Ectodermal cell (in vitro differentiated cells): ENCODE results near the gene VKORC1L1.

ENCODE experiments used
- H3K27ac ChIP-seq: 2 replicates; pipeline ENCODE4 v1.7.0; 2013; ENCODE audit warnings: mild to moderate bottlenecking, low read depth, low read length; ENCODE audit not compliant: insufficient read depth, poor library complexity, severe bottlenecking
- H3K27me3 ChIP-seq: 2 replicates; pipeline ENCODE4 v1.7.0; 2013; ENCODE audit warnings: mild to moderate bottlenecking, low read length; ENCODE audit not compliant: insufficient read depth, control insufficient read depth, poor library complexity, severe bottlenecking
- H3K36me3 ChIP-seq: one replicate; pipeline ENCODE4 v1.7.0; 2013; ENCODE audit warnings: low read length; ENCODE audit not compliant: control insufficient read depth, insufficient read depth
- H3K4me1 ChIP-seq: one replicate; pipeline ENCODE4 v1.7.0; 2013; ENCODE audit warnings: low read length; ENCODE audit not compliant: control insufficient read depth, insufficient read depth
- H3K4me3 ChIP-seq: 2 replicates; pipeline ENCODE4 v1.7.0; 2013; ENCODE audit warnings: low read depth, low read length, control low read depth; ENCODE audit not compliant: insufficient read depth
- H3K9me3 ChIP-seq: 2 replicates; pipeline ENCODE4 v1.7.0; 2013; ENCODE audit warnings: mild to moderate bottlenecking, low read length, moderate library complexity; ENCODE audit not compliant: control insufficient read depth
- WGBS, 2 experiments: methylation state at CpG; one replicate each; pipeline ENCODE4 v1.1.7; 2013; ENCODE audit warnings: missing lambda C conversion rate in 2 of 2; 5-methylcytosine and 5-hydroxymethylcytosine counted together

VKORC1L1 gene

DNA sequence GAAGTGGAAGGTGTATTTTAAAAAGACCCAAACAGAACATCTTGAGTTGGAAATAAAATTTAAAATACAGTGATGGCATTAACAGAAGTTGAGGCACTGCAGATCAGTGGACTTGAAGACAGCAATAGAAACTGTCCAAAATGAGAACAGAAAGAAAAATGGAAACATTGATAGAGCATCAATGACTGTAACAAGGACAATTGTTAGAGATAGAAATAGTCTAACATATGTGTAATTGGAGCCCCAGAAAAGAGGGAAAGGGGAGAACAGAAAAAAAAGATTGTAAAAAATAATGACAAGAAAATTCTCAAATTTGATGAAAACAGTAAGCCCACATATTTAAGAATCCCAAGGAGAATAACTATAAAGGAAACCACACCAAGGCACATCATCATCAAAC lies 29.4 kb downstream of the VKORC1L1 start:
- H3K9me3 ChIP-seq = no peaks in the 10 kb centered on the region
- H3K27me3 ChIP-seq = no peaks in the 10 kb centered on the region
- H3K36me3 ChIP-seq = no peaks in the 10 kb centered on the region
- H3K4me1 ChIP-seq = no peaks in the 10 kb centered on the region
- no peak overlapping the region for H3K4me3 ChIP-seq
- no peak overlapping the region for H3K27ac ChIP-seq

DNA sequence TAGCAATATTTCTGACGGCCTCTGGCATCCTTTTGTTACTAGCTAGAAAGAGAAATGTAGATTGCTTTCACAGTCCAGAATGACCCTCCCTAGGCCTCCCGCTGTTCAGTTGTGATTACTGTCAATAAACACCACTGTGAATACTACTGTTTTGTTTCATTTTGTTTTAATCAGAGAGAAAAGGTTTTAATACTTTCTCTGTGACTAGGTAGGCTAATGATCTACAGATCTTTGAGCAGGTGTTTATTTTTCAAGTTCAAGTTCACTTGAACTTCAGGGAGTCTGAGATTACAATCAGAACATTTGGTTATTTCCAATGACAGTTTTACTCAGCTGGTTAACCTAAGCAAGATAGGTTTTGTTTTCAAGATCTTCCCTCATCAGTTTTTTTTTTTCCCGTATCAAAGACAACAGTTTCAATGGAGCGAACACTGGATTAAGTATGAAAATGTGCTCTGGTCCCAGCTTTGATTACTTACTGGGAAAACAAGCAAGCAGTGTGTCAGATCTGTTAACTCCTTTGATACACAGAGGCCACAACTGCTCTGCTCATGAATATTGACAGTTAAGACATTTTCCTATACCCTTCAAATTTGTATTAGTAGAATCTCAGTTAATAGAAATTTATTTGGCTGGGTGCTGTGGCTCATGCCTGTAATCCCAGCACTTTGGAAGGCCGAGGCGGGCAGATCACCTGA lies 34.8 kb downstream of the VKORC1L1 start:
- Histone ChIP-seq H3K27ac (no peak overlapping the region), H3K4me3 (no peak overlapping the region), H3K4me1 (no peaks in the 10 kb centered on the region), H3K36me3 (no peaks in the 10 kb centered on the region), H3K27me3 (no peaks in the 10 kb centered on the region), H3K9me3 (no peaks in the 10 kb centered on the region)
- 76 to 82% methylated on average over 5 to 6 of the region's 6 CpGs for WGBS, 2 experiments

DNA sequence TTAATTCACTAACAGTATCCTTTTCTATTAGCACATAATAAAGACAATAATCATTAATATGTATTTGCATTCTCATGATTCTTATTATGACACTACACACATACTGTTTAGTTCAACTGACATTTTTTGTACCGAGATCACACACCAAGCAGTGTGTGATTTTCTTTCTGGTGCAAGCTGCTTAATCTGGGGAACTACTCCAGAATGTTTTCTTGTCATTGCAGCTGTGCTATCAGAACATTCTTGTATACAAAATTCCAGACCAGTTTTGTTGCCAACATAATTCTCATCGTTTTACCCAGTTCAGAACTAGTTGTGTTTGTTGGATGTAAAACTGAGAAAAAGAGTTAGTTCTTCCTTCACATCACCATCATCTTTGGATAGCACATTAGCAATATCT lies 37.4 kb downstream of the VKORC1L1 start:
- Histone ChIP-seq H3K4me3 (no peak overlapping the region), H3K4me1 (no peaks in the 10 kb centered on the region), H3K9me3 (no peaks in the 10 kb centered on the region), H3K27ac (no peak overlapping the region), H3K36me3 (no peaks in the 10 kb centered on the region), H3K27me3 (no peaks in the 10 kb centered on the region)
- WGBS, 2 experiments = 80 to 100% methylated on average over 1 to 2 of the region's 2 CpGs

DNA sequence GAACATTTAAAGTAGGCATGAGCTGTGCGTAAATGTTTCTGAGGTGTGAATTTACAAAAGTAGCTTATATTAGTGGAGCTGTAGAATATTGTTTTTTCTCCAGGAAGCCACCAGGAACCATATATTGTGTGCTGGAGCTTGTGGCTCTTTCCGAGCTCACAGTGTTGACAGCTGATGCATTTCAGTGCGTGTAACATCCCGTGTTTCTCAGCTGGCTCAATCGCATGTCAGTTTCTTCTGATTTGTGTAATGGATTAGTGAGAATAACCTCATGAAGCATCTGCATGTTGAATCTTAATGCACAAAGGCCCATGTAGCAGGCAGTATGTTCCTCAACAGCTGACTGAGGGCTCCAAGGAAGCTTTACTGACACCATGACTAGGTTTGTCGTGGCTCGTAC lies 39.4 kb downstream of the VKORC1L1 start:
- H3K27ac ChIP-seq = no peak overlapping the region
- no peaks in the 10 kb centered on the region for H3K9me3 ChIP-seq
- no peaks in the 10 kb centered on the region for H3K4me1 ChIP-seq
- no peaks in the 10 kb centered on the region for H3K27me3 ChIP-seq
- H3K4me3 ChIP-seq = no peak overlapping the region
- 91 to 98% methylated on average over 7 of the region's 7 CpGs for WGBS, 2 experiments
- H3K36me3 ChIP-seq = no peaks in the 10 kb centered on the region

DNA sequence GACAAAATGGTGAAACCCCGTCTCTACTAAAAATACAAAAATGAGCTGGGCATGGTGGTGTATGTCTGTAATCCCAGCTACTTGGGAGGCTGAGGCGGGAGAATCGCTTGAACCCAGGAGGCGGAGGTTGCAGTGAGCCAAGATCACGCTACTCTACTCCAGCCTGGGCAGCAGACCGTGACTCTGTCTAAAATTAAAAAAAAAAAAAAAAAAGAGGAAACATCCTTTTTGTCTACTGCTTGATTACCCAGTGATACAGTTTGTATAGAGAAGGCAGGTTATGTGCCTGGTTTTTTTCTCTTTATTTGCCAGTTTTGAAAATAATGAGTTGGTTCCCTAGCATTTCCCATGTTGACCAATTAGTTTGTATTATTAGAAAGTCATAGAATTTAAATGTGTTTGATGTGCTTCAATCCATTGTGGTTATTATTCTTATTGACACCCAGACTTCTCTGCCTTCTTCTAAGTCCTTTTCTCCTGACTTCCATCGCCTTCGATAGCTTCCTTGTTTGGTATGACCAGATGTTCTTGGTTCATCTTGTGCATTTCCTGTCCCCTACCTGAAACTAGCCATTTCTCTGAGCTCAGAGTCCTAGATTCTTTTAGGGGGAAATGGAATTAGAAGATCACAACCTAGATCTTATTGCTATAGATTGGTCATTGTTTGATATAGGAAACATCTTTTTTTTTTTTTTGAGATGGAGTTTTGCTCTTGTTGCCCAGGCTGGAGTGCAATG lies 43.2 kb downstream of the VKORC1L1 start:
- Histone ChIP-seq H3K27me3 (no peaks in the 10 kb centered on the region), H3K36me3 (no peaks in the 10 kb centered on the region), H3K9me3 (no peaks in the 10 kb centered on the region), H3K27ac (no peak overlapping the region), H3K4me3 (no peak overlapping the region), H3K4me1 (no peaks in the 10 kb centered on the region)
- 93 to 97% methylated on average over 7 to 8 of the region's 8 CpGs for WGBS, 2 experiments

DNA sequence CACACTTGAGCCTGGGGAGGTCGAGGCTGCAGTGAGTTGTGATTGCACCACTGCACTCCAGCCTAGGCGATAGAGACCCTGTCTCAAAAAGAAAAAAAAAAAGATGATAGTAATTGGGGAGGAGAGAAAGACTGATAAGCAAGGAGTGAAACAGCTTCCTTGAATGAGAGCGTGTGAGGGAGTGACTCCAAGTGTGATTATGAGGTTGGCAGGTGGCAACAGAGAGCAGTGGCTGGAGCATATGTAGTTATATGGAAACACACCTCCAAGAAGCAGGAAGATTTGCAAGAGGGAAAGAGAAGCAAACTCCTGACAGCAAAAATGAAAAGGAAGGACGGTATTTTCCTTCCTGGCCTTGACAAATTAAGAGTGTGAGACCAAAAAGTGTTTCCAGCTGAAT lies 50.4 kb downstream of the VKORC1L1 start:
- H3K27me3 ChIP-seq = no peaks in the 10 kb centered on the region
- no peaks in the 10 kb centered on the region for H3K4me1 ChIP-seq
- H3K4me3 ChIP-seq = no peak overlapping the region
- no peaks in the 10 kb centered on the region for H3K9me3 ChIP-seq
- WGBS, 2 experiments = 89 to 92% methylated on average over 4 of the region's 4 CpGs
- H3K36me3 ChIP-seq = no peaks in the 10 kb centered on the region
- no peak overlapping the region for H3K27ac ChIP-seq

DNA sequence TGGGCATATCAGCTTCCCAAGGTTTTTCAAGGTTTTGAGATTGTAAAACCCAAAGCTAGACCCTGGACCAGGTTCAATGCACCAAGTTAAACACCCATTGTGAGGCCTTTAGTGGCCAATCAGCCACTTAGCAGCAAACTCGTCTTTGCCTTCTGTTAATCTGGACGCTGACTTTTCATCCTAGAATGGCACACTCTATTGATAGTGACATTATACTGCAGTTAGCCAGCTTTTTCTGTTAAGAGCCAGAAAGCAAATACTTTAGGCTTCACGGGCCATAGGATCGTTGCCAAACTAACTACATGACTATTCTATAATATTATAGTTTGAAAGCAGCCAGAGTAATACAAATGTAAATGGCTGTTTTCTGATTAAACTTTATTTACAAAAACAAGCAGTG lies 51.3 kb downstream of the VKORC1L1 start:
- WGBS, 2 experiments = 89 to 93% methylated on average over 2 to 4 of the region's 4 CpGs
- H3K27me3 ChIP-seq = no peaks in the 10 kb centered on the region
- no peaks in the 10 kb centered on the region for H3K4me1 ChIP-seq

DNA sequence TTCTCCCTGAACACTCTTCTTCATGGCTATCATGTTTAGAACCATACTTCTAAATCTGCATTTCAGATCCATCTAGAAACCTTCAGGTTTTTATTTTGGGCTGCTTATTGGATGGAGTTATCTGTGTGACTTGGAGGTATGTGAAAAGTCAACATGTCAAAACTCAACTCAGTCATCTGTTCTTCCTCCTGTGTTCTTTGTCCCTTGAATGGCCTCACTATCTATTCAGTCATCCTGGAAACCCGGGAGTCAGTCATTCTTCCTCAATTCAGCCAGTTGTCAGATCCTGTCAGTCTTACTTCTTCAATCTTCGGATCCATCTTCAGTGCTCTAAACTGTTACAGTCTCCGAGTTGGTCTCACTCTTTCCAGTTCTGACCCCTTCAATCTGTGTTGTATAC lies 52.2 kb downstream of the VKORC1L1 start:
- H3K36me3 ChIP-seq = no peaks in the 10 kb centered on the region
- H3K27ac ChIP-seq = no peak overlapping the region
- WGBS, 2 experiments = 75 to 86% methylated on average over 3 of the region's 3 CpGs

More for the DNA sequence above, 51.3 kb downstream of the VKORC1L1 start:
- Histone ChIP-seq H3K9me3 (no peaks in the 10 kb centered on the region), H3K27ac (no peak overlapping the region), H3K4me3 (no peak overlapping the region), H3K36me3 (no peaks in the 10 kb centered on the region)

DNA sequence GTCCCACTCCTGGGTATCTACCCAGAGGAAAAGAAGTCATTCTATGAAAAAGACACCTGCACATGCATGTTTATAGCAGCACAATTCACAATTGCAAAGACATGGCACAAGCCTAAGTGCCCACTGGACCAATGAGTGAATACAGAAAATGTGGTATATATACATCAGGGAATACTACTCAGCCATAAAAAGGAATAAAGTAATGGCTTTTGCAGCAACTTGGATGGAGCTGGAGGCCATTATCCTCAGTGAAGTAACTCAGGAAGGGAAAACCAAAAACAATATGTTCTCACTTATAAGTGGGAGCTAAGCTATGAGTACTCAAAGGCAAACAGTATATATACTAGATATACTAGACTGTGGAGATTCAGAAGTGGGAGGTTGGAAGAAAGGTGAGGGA lies 53.7 kb downstream of the VKORC1L1 start:
- no peaks in the 10 kb centered on the region for H3K27me3 ChIP-seq
- H3K27ac ChIP-seq = no peak overlapping the region
- no peak overlapping the region for H3K4me3 ChIP-seq
- no peaks in the 10 kb centered on the region for H3K36me3 ChIP-seq
- H3K9me3 ChIP-seq = no peaks in the 10 kb centered on the region
- no peaks in the 10 kb centered on the region for H3K4me1 ChIP-seq

More for the DNA sequence above, 52.2 kb downstream of the VKORC1L1 start:
- no peaks in the 10 kb centered on the region for H3K9me3 ChIP-seq
- no peaks in the 10 kb centered on the region for H3K27me3 ChIP-seq
- H3K4me3 ChIP-seq = no peak overlapping the region
- no peaks in the 10 kb centered on the region for H3K4me1 ChIP-seq

DNA sequence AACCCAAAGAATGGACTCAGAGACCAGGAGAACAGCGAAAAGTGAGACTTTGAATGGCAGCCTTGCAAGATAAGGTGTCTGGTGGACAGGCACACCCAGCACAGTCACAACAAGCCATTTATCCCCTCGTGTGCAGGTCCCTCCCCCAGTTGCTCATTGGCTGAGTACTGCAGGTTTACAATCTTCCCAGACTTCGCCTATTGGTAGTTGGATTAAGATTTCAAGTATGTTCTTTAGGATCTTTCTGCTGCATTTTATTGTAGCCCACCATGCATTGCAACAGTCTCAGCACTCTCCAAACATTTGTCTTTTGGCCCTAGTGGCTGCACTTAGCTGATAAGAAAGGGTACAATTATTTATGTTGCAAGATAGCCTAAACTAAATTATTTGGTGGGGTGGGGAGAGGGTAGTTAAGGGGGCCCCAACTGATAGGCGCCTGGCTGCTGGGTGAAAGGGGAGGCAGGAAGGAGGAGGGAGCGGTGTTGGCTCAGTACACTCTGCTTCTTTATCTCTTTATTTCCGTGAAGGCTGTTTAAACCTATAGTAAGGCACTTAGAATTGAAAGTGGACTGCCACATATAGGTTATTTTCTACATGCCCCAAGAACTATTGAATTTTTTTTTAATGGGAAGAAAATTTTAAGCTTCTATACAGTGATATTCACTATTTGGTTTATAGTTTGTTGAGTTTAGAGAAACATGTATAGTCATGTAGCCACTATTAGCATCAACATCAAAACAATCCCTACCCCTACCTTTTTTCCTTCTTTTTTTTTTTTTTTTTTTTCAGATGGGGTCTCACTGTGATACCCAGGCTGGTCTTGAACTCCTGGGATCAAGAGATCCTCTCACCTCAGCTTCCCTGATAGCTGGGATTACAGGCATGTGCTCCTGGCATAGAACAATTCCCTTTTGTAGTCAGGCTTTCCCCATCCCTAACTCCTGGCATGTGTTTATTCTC lies 54.9 kb downstream of the VKORC1L1 start:
- Histone ChIP-seq H3K4me3 (no peak overlapping the region), H3K27ac (no peak overlapping the region), H3K9me3 (no peaks in the 10 kb centered on the region), H3K4me1 (no peaks in the 10 kb centered on the region), H3K36me3 (no peaks in the 10 kb centered on the region), H3K27me3 (no peaks in the 10 kb centered on the region)
- 79 to 85% methylated on average over 6 of the region's 6 CpGs for WGBS, 2 experiments
